GM18526 (cell line): Measurements from ENCODE around the gene COL4A2.

Experiments
- POLR2A ChIP-seq: IDR thresholded peaks from 3 replicates; pipeline ENCODE4 v1.6.1; 2011; ENCODE audit not compliant: insufficient read length; ENCODE audit errors: extremely low read depth

COL4A2 gene

GRCh38 chr13:110540871-110541525, 233.9 kb downstream of the COL4A2 start:
- no peak for TF ChIP-seq POLR2A

- TF ChIP-seq POLR2A, result no peak
Observed at GRCh38 chr13:110541526-110541920, 234.4 kb downstream of the COL4A2 start.

GRCh38 chr13:110542169-110542796, 235.2 kb downstream of the COL4A2 start:
- no peak for TF ChIP-seq POLR2A

- no peak for TF ChIP-seq POLR2A
Observed at GRCh38 chr13:110546378-110546777, 239.3 kb downstream of the COL4A2 start.

- no peak for TF ChIP-seq POLR2A
Observed at GRCh38 chr13:110546926-110547325, 239.8 kb downstream of the COL4A2 start.

- TF ChIP-seq POLR2A, result no peak
Observed at GRCh38 chr13:110548891-110549794, 242.1 kb downstream of the COL4A2 start.

GRCh38 chr13:110549795-110550160, 242.7 kb downstream of the COL4A2 start:
- no peak for TF ChIP-seq POLR2A

- TF ChIP-seq POLR2A, result no peak
Observed at GRCh38 chr13:110551284-110551683, 244.2 kb downstream of the COL4A2 start.

GRCh38 chr13:110552767-110553166, 245.7 kb downstream of the COL4A2 start:
- no peak for TF ChIP-seq POLR2A

- no peak for TF ChIP-seq POLR2A
Observed at GRCh38 chr13:110553417-110553816, 246.3 kb downstream of the COL4A2 start.

- no peak for TF ChIP-seq POLR2A
Observed at GRCh38 chr13:110554227-110554836, 247.2 kb downstream of the COL4A2 start.

- no peak for TF ChIP-seq POLR2A
Observed at GRCh38 chr13:110554946-110555345, 247.9 kb downstream of the COL4A2 start.

GRCh38 chr13:110555601-110556223, 248.6 kb downstream of the COL4A2 start:
- TF ChIP-seq POLR2A, result no peak

- no peak for TF ChIP-seq POLR2A
Observed at GRCh38 chr13:110556224-110556606, 249.1 kb downstream of the COL4A2 start.

GRCh38 chr13:110557082-110557481, 250.0 kb downstream of the COL4A2 start:
- TF ChIP-seq POLR2A, result no peak
